ENCODE results near the gene BTN2A1. TPM values are rescaled to one million over a fixed set of nuclear protein-coding genes. Genes with fewer than 3 reads are reported as not detected.
"Not testable (repeated sequence)": the region's sequence is repeated elsewhere in the genome, so short reads cannot be mapped to it uniquely, and the experiment has no call there.

The BTN2A1 gene
- total and polyA plus RNA-seq, 7 donors, result 5.4 to 14.9 (median 9.4) TPM

DNA sequence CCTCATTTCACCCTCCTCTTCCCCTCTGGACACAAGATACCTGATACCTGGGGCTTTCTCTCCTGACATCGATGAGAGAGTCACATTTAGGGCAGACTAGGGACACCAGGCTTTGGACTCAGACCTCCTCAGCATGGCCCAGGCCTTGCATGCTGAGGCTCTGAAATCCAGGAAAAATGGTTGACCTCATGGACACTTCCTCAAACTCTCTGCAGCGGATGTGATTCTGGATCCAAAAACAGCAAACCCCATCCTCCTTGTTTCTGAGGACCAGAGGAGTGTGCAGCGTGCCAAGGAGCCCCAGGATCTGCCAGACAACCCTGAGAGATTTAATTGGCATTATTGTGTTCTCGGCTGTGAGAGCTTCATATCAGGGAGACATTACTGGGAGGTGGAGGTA, 44.8 kb upstream of the BTN2A1 start:
- 75 to 91% (median 81%) methylated on average over 4 of the region's 4 CpGs for WGBS, 3 donors

DNA sequence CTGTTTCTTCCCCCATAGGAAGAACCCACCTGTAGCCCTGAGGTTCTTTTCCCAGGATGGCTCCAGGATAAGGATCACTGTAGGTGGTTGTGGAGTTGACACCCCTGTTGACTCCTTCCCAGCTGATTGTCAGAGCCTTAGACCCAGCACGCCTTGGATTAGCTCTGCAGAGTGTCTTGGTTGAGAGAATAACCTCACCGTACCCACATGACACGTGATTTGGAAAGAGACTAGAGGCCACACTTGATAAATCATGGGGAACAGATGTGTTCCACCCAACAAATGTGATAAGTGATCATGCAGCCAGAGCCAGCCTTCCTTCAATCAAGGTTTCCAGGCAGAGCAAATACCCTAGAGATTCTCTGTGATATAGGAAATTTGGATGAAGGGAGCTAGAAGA, 43.5 kb upstream of the BTN2A1 start:
- WGBS, 3 donors, result 78 to 82% (median 79%) methylated on average over 3 of the region's 3 CpGs
- Histone ChIP-seq H3K27me3 (ENCODE audit: insufficient read depth in 3 of 3, low read length in 2 of 3) (no peaks in the 10 kb centered on the region), H3K4me1 (no peaks in the 10 kb centered on the region), H3K4me3 (no peak overlapping the region), H3K27ac (no peak overlapping the region), H3K9me3 (no peaks in the 10 kb centered on the region), H3K36me3 (ENCODE audit: insufficient read depth in 1 of 2, low read depth in 1 of 2) (peaks cover 0 to 22% of the 10 kb centered on the region in 2 donors)
- no peak for TF ChIP-seq CTCF (IDR thresholded peaks at IDR 0.05)
- ATAC-seq, result no peak
- intact Hi-C loops (cut with DNase I), result no loop called here
- DNase-seq, result no peak

More for the DNA sequence above, 44.8 kb upstream of the BTN2A1 start:
- H3K27ac ChIP-seq, result no peak overlapping the region
- H3K4me1 ChIP-seq, result no peaks in the 10 kb centered on the region
- TF ChIP-seq CTCF (IDR thresholded peaks at IDR 0.05), result no peak
- H3K27me3 ChIP-seq (ENCODE audit: insufficient read depth in 3 of 3, low read length in 2 of 3), result no peaks in the 10 kb centered on the region
- intact Hi-C loops (cut with DNase I), result no loop called here
- DNase-seq (no peak), ATAC-seq (no peak)
- peaks cover 0 to 30% of the 10 kb centered on the region in 2 donors for H3K36me3 ChIP-seq (ENCODE audit: insufficient read depth in 1 of 2, low read depth in 1 of 2)
- H3K9me3 ChIP-seq, result no peaks in the 10 kb centered on the region
- no peak overlapping the region for H3K4me3 ChIP-seq

DNA sequence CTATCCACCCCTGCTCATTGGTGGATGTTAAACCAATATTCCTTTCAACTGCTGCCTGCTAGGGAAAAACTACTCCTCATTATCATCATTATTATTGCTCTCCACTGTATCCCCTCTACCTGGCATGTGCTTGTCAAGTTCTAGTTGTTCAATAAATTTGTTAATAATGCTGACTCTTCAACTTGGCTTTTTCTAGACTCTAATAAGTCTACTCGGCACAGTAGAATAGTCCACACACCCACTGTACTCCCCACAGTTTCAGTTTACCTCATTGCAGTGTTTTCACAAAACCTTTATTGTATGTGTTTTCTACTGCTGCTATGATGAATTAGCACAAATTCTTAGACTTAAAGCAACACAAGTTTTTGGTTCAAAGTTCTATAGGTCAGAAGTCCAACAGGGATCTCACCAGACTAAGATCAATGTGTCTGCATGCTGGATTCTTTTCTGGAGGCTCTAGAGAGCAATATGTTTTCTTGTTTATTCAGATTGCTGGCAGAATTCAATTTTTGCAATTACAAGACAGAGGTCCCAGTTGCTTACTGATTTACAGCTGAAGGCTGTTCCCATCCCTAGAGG, 42.6 kb upstream of the BTN2A1 start:
- DNase-seq (no peak), ATAC-seq (no peak)
- intact Hi-C loops (cut with DNase I), result no loop called here
- no peaks in the 10 kb centered on the region for H3K27me3 ChIP-seq (ENCODE audit: insufficient read depth in 3 of 3, low read length in 2 of 3)
- peaks cover 0 to 14% of the 10 kb centered on the region in 2 donors for H3K36me3 ChIP-seq (ENCODE audit: insufficient read depth in 1 of 2, low read depth in 1 of 2)
- H3K4me1 ChIP-seq, result no peaks in the 10 kb centered on the region
- TF ChIP-seq CTCF (IDR thresholded peaks at IDR 0.05), result no peak
- no peak overlapping the region for H3K27ac ChIP-seq
- WGBS, 3 donors, result 68 to 83% (median 81%) methylated on average over 1 of the region's 1 CpG
- no peak overlapping the region for H3K4me3 ChIP-seq
- H3K9me3 ChIP-seq, result no peaks in the 10 kb centered on the region

GRCh38 chr6:26415791-26416190, 42.0 kb upstream of the BTN2A1 start:
- DNase-seq (no peak), ATAC-seq (no peak)
- WGBS, 3 donors, result 65 to 91% (median 90%) methylated on average over 2 of the region's 2 CpGs
- no peak overlapping the region for H3K27ac ChIP-seq
- no peaks in the 10 kb centered on the region for H3K9me3 ChIP-seq
- H3K36me3 ChIP-seq (ENCODE audit: insufficient read depth in 1 of 2, low read depth in 1 of 2), result peaks cover 0 to 12% of the 10 kb centered on the region in 2 donors
- H3K4me3 ChIP-seq, result no peak overlapping the region
- TF ChIP-seq CTCF (IDR thresholded peaks at IDR 0.05), result no peak
- intact Hi-C loops (cut with DNase I), result no loop called here
- H3K4me1 ChIP-seq, result peaks cover 3% of the 10 kb centered on the region
- H3K27me3 ChIP-seq (ENCODE audit: insufficient read depth in 3 of 3, low read length in 2 of 3), result no peaks in the 10 kb centered on the region

DNA sequence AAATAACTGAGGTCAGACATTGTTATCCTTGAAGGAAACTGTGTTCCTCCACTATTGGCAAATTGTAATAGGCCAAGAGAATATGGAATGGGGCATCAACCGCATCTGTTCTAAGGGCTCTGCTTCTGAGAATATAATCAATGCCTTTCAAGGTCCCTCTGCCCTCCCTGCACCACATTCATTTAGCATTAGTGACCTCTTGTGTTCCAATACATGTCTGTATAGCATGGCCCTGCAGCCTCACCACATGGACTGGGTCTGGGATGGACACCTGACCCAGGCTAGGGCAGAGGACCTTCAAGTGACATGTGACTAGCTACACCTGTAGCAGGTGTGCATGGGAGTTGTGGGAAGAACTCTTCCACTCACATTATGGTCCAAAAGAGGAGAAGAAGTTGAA, 41.5 kb upstream of the BTN2A1 start:
- no peak for TF ChIP-seq CTCF (IDR thresholded peaks at IDR 0.05)
- ATAC-seq, result no peak
- H3K36me3 ChIP-seq (ENCODE audit: insufficient read depth in 1 of 2, low read depth in 1 of 2), result peaks cover 0 to 7% of the 10 kb centered on the region in 2 donors
- intact Hi-C loops (cut with DNase I), result no loop called here
- H3K27ac ChIP-seq, result no peak overlapping the region
- no peaks in the 10 kb centered on the region for H3K27me3 ChIP-seq (ENCODE audit: insufficient read depth in 3 of 3, low read length in 2 of 3)
- peaks cover 3% of the 10 kb centered on the region for H3K4me1 ChIP-seq
- 56 to 98% (median 96%) methylated on average over 1 of the region's 1 CpG for WGBS, 3 donors
- H3K9me3 ChIP-seq, result no peaks in the 10 kb centered on the region
- H3K4me3 ChIP-seq, result no peak overlapping the region
- no peak for DNase-seq

- intact Hi-C loops (cut with DNase I); ATAC-seq; H3K4me3 ChIP-seq; H3K9me3 ChIP-seq; H3K27ac ChIP-seq; DNase-seq; H3K4me1 ChIP-seq; H3K27me3 ChIP-seq (ENCODE audit: insufficient read depth in 3 of 3, low read length in 2 of 3); H3K36me3 ChIP-seq (ENCODE audit: insufficient read depth in 1 of 2, low read depth in 1 of 2): not testable (repeated sequence)
- 93 to 100% (median 96%) methylated on average over 2 of the region's 2 CpGs for WGBS, 3 donors
Observed at GRCh38 chr6:26418077-26418476, 39.7 kb upstream of the BTN2A1 start.

- intact Hi-C loops (cut with DNase I); H3K4me3 ChIP-seq; DNase-seq; H3K9me3 ChIP-seq; H3K4me1 ChIP-seq; H3K27ac ChIP-seq; ATAC-seq; H3K36me3 ChIP-seq (ENCODE audit: insufficient read depth in 1 of 2, low read depth in 1 of 2); H3K27me3 ChIP-seq (ENCODE audit: insufficient read depth in 3 of 3, low read length in 2 of 3): not testable (repeated sequence)
- 96 to 98% (median 97%) methylated on average over 3 of the region's 3 CpGs for whole genome bisulfite sequencing, 3 donors
Observed at GRCh38 chr6:26418795-26419194, 39.0 kb upstream of the BTN2A1 start.
